Stomach smooth muscle (tissue), 2 donors: ENCODE results near the gene BTBD19.
"Not testable (repeated sequence)": the region's sequence is repeated elsewhere in the genome, so short reads cannot be mapped to it uniquely, and the experiment has no call there.

ENCODE experiments used
- H3K27ac ChIP-seq: one replicate; pipeline ENCODE4 v1.7.0; 2013; ENCODE audit warnings: mild to moderate bottlenecking, low read length, inconsistent platforms
- H3K27me3 ChIP-seq, 2 donors: one replicate each; pipeline ENCODE4 v1.7.0; 2013; ENCODE audit warnings: low read length in 2 of 2; ENCODE audit not compliant: insufficient read depth in 2 of 2, control insufficient read depth in 1 of 2
- H3K36me3 ChIP-seq, 2 donors: one replicate each; pipeline ENCODE4 v1.7.0; 2013; ENCODE audit warnings: low read length in 2 of 2; ENCODE audit not compliant: control insufficient read depth in 2 of 2, insufficient read depth in 2 of 2
- H3K4me1 ChIP-seq: one replicate; pipeline ENCODE4 v1.7.0; 2013; ENCODE audit warnings: low read length; ENCODE audit not compliant: control insufficient read depth, insufficient read depth
- H3K4me3 ChIP-seq, 2 donors: one replicate each; pipeline ENCODE4 v1.7.0; 2013; ENCODE audit warnings: low read length in 2 of 2
- H3K9ac ChIP-seq, 2 donors: one replicate each; pipeline ENCODE4 v1.7.0; 2013; ENCODE audit warnings: low read length in 2 of 2, mild to moderate bottlenecking in 1 of 2
- H3K9me3 ChIP-seq, 2 donors: one replicate each; pipeline ENCODE4 v1.7.0; 2013; ENCODE audit warnings: low read length in 2 of 2; ENCODE audit not compliant: control insufficient read depth in 2 of 2
- donor health status: healthy.
- donor health status: Pancreatic carcinoma.

The BTBD19 gene

DNA sequence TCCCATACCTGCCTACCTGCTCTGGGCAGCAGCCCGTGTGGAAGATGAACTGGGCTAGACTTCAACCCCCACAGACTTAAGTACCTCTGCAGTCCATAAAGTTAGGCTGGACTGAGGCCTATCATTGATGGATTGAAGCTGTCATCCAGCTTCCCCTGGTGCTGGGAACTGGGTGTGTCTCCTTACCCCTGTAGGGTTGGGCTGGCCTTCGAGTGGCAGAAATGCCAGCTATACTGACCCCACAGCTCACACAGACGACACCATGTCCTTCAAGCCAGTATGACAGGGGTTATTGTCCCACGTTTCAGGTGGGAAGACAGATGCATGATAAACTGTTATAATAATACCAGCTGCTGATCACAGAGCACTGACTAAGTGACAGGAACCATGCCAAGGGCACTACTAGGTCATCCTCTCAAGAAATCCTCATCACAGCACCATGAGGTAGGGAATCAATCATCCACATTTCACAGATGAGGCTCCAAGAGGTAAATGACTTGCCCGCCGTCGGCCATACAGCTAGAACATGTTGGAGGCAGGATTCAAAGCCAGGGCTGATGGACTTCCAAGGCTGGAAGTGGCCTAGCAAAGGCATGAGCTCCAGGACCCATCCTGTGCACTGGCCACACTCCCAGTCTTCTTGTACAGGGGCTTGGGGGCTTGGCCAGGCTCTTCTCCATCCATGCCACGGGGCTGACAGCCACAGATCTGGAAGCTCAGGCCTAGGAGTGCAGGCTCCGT lies 20.0 kb upstream of the BTBD19 start, which contains the start of gene BEST4:
Gene BEST4, minus strand, starts transcription at position 51 of the 741 bp plus-strand sequence. CDS start 465 bp downstream, outside the sequence.
- H3K36me3 ChIP-seq: no peaks in the 10 kb centered on the region
- no peak within 1 kb of the TSS for H3K4me3 ChIP-seq
- H3K4me1 ChIP-seq: peaks cover 32% of the 10 kb centered on the region
- H3K27me3 ChIP-seq: no peaks in the 10 kb centered on the region
- no peak within 1 kb of the TSS for H3K27ac ChIP-seq
- H3K9me3 ChIP-seq: no peaks in the 10 kb centered on the region
- H3K9ac ChIP-seq: no peak within 1 kb of the TSS

- no peaks in the 10 kb centered on the region for H3K27me3 ChIP-seq
- no peak overlapping the region for H3K27ac ChIP-seq
- no peak overlapping the region for H3K4me3 ChIP-seq
- H3K9me3 ChIP-seq: no peaks in the 10 kb centered on the region
- peaks cover 7% of the 10 kb centered on the region for H3K4me1 ChIP-seq
- no peak overlapping the region for H3K9ac ChIP-seq
- no peaks in the 10 kb centered on the region for H3K36me3 ChIP-seq
Measured at GRCh38 chr1:44790968-44791801, 17.1 kb upstream of the BTBD19 start.

- Histone ChIP-seq H3K9me3 (no peaks in the 10 kb centered on the region), H3K27me3 (no peaks in the 10 kb centered on the region), H3K9ac (no peak overlapping the region), H3K4me3 (no peak overlapping the region), H3K27ac (no peak overlapping the region), H3K36me3 (no peaks in the 10 kb centered on the region), H3K4me1 (no peaks in the 10 kb centered on the region)
Measured at GRCh38 chr1:44792736-44793502, 15.4 kb upstream of the BTBD19 start.

DNA sequence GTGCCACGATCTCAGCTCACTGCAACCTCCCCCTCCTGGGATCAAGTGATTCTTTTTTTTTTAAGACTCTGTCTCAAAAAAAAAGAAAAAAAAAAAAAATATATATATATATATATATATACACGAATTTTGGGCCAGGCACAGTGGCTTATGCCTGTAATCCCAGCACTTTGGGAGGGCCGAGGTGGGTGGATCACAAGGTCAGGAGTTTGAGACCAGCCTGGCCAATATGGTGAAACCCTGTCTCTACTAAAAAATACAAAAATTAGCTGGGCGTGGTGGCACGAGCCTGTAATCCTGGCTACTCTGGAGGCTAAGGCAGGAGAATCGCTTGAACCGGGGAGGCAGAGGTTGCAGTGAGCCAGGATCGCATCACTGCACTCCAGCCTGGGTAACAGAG lies 10.4 kb upstream of the BTBD19 start:
- H3K4me1 ChIP-seq: peaks cover 21% of the 10 kb centered on the region
- not testable (repeated sequence) for H3K4me3 ChIP-seq, H3K9me3 ChIP-seq, H3K27ac ChIP-seq, H3K27me3 ChIP-seq, H3K36me3 ChIP-seq, H3K9ac ChIP-seq

DNA sequence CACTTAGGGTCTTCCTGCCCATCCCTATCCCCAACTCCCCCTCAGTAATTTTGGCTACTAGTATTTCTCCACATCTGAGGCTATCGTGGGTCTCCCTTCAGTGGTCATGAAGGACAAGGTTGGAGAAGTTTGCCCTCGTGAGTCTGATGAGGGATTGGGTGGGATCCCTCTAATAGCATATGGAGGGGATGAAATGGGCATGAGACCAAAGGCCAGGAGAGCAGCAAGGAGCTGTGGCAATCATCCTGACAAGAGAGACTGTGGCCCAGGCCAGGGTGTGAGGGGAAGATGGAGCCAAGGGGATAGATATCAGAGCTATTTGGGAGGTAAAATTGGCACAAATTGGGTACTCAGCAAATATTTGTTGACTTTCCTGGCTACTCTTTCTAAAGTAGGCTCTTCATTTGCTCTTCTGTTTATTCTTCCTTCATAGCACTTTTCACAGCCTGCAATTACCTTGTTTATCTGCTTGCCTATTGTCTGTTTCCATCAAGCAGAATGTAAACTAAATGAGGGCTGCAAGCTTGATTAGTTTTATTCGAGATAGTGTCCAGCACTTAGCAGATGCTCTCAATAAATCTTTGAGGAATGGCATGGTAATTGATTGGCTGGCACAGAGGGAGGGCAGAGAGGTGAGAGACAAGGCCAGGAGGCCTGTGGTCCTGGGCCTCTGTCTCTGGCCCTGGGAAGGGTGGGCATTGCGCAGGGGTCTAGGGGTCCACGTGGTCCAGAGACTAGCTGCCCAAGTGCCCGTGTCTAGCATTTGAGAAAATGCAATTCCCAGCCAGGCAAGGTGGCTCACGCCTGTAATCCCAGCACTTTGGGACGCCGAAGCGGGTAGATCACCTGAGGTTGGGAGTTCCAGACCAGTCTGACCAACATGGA lies 9.6 kb upstream of the BTBD19 start:
- Histone ChIP-seq H3K9me3 (no peaks in the 10 kb centered on the region), H3K27ac (no peak overlapping the region), H3K9ac (peak overlapping the region; percentile 29 to 81), H3K27me3 (no peaks in the 10 kb centered on the region), H3K4me3 (no peak overlapping the region), H3K36me3 (peaks cover 6% of the 10 kb centered on the region in 2 donors), H3K4me1 (peaks cover 23% of the 10 kb centered on the region)

DNA sequence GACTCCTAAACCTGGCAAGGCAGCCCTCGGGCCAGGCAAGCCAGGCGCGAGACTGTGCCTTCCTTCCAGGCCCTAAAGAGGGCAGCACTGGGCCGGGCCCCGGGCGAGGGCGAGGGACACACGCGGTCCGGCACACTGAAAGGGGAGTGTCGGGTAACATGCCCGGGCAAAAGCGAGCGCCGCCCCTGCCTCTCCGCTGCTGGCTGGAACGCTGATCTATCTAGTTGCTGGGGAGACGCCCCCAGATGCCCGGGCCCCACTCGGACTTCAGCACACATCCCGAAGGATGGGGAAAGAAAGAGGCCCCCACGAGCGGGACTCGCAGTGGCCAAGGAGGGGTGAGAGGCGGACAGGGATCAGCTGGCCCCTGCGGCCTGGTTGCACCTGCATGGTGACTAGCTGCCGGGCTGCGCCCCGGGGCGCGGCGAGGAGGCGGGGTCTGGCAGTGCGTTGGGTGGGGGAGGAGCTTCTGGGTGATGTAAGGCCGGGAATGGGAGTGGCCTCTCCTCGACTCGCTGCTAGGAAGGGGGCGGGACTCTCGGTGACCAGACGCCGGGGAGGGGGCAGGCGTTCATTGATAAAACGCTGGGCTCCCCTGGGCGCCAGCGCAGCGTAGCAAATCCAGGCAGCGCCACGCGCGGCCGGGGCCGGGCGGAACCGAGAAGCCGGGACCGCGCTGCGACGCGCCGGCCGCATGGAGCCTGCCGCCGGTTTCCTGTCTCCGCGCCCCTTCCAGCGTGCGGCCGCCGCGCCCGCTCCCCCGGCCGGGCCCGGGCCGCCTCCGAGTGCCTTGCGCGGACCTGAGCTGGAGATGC lies 8.3 kb upstream of the BTBD19 start, which contains the start of gene PLK3:
Gene PLK3, plus strand, starts transcription at position 608 of the 815 bp plus-strand sequence. Its CDS starts 87 bp downstream, at position 695.
- Histone ChIP-seq H3K4me1 (peaks cover 28% of the 10 kb centered on the region), H3K27ac (peak within 1 kb of the TSS; percentile 82), H3K9me3 (no peaks in the 10 kb centered on the region), H3K27me3 (no peaks in the 10 kb centered on the region), H3K4me3 (peak within 1 kb of the TSS; percentile 63 to 82), H3K9ac (peak within 1 kb of the TSS; percentile 73 to 81), H3K36me3 (peaks cover 7 to 11% of the 10 kb centered on the region in 2 donors)

DNA sequence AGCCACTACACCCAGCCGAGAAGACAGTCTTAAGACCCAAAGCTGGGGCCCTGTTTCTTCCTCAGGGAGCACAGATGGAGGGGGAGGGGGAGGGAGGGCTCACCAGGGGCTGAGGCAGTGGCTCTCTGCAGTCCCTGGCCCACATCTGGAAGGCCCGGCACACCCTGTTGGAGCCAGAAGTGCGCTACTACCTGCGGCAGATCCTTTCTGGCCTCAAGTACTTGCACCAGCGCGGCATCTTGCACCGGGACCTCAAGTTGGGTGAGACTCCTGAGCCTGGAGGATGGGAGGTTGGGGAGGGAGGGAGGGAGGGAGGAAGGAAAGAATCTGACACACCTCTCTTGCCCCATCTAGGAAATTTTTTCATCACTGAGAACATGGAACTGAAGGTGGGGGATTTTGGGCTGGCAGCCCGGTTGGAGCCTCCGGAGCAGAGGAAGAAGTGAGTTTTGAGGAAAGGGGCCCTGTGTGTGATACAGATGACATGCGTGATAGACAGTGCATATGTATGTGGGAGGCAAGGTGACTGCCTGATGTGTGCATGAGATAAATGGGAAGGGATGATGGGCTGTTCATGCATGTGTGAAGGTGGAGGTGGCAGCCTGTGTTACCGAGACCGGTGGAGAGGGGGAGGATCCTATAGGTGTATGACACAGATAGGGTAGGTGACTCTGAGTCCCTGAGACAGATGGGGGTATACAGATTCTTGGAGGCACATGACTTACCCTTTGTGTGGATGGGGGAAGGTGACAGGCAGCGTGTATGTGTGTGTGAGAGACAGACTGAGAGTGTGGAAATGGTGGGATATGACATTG lies 6.6 kb upstream of the BTBD19 start:
- H3K36me3 ChIP-seq: peaks cover 9 to 18% of the 10 kb centered on the region in 2 donors
- H3K4me3 ChIP-seq: peak overlapping the region; percentile 60 to 63
- no peak overlapping the region for H3K27ac ChIP-seq
- H3K9ac ChIP-seq: peak overlapping the region; percentile 39 to 47
- no peaks in the 10 kb centered on the region for H3K27me3 ChIP-seq
- H3K4me1 ChIP-seq: peaks cover 42% of the 10 kb centered on the region
- H3K9me3 ChIP-seq: no peaks in the 10 kb centered on the region

- peaks cover 50% of the 10 kb centered on the region for H3K4me1 ChIP-seq
- peak overlapping the region; percentile 34 to 60 for H3K4me3 ChIP-seq
- H3K9me3 ChIP-seq: no peaks in the 10 kb centered on the region
- H3K36me3 ChIP-seq: peaks cover 11 to 18% of the 10 kb centered on the region in 2 donors
- H3K27me3 ChIP-seq: no peaks in the 10 kb centered on the region
- H3K27ac ChIP-seq: no peak overlapping the region
- H3K9ac ChIP-seq: peak overlapping the region; percentile 39 to 47
Measured at GRCh38 chr1:44802306-44803061, 5.8 kb upstream of the BTBD19 start.
